A549 (cell line): ENCODE data around the gene CAMKMT. TPM values are rescaled to one million over a fixed set of nuclear protein-coding genes. Genes with fewer than 3 reads are reported as not detected.

Source experiments
- ATAC-seq, 2 experiments: fragments of 200-7000 bp in 1 of 2; fragments of >200 bp in 1 of 2; cut with Nextera tagmentation in 1 of 2; cut with Tn5 transposase in 1 of 2; 3 replicates each; pipeline versions ENCODE4 v1.8.0 to v1.9.1; 2018 to 2020; ENCODE audit warnings: mild to moderate bottlenecking in 1 of 2, moderate library complexity in 1 of 2
- CTCF ChIA-PET: fragments of 300-600 bp; sonication (Branson Sonifier 250); formaldehyde crosslinking; extraction: SDS; loops from one replicate; lab custom pipeline; 2021; ENCODE audit warnings: antibody characterized with exemption, inconsistent platforms; lab: Yijun Ruan, JAX
- POLR2A ChIA-PET: fragments of 350-600 bp; formaldehyde crosslinking; extraction: SDS; loops from one replicate; lab custom pipeline; 2021; ENCODE audit warnings: antibody characterized with exemption, inconsistent platforms; lab: Yijun Ruan, JAX
- DNase-seq, 2 experiments: peaks; one replicate each; pipeline versions ENCODE4 v3.0.0 to v3.0.0-alpha.2; 2011 to 2016; ENCODE audit warnings: low read depth in 1 of 2, low spot score in 1 of 2
- FAIRE-seq: peaks from 2 replicates; lab custom pipeline; 2011; peaks lifted over from hg19 to GRCh38; lab: Jason Lieb, UNC
- H3K27ac ChIP-seq, 2 experiments: fragments of >200 bp; sonication (Bioruptor Twin); formaldehyde crosslinking; 3 replicates each; pipeline ENCODE4 v1.5.1; 2016 to 2017
- H3K4me1 ChIP-seq: fragments of >200 bp; sonication (Bioruptor Twin); formaldehyde crosslinking; 3 replicates; pipeline ENCODE4 v1.6.1; 2016
- H3K4me2 ChIP-seq: fragments of >200 bp; sonication (Bioruptor Twin); formaldehyde crosslinking; 3 replicates; pipeline ENCODE4 v1.6.1; 2016
- H3K4me3 ChIP-seq: fragments of >200 bp; sonication (Bioruptor Twin); formaldehyde crosslinking; 3 replicates; pipeline ENCODE4 v1.5.1; 2016
- H3K9me3 ChIP-seq: fragments of >200 bp; sonication (Bioruptor Twin); formaldehyde crosslinking; 3 replicates; pipeline ENCODE4 v1.6.1; 2016
- BHLHE40 ChIP-seq: IDR thresholded peaks from 2 replicates; pipeline ENCODE4 v1.6.1; 2012; ENCODE audit warnings: low read depth, low read length, inconsistent platforms
- CBX2 ChIP-seq: fragments of 200-600 bp; sonication (generic); IDR thresholded peaks from 2 replicates; pipeline ENCODE4 v1.6.1; 2016; ENCODE audit warnings: low read depth, mild to moderate bottlenecking, borderline replicate concordance
- CBX8 ChIP-seq: fragments of 200-600 bp; sonication (generic); IDR thresholded peaks from 2 replicates; pipeline ENCODE4 v1.6.1; 2016
- CHD4 ChIP-seq: fragments of 200-600 bp; sonication (generic); IDR thresholded peaks from 2 replicates; pipeline ENCODE4 v1.6.1; 2016; ENCODE audit warnings: antibody characterized with exemption, mild to moderate bottlenecking, borderline replicate concordance
- EHF ChIP-seq: fragments of 250-450 bp; sonication (Bioruptor Pico); IDR thresholded peaks from 2 replicates; pipeline ENCODE4 v1.5.0; 2020; ENCODE audit warnings: mild to moderate bottlenecking
- EHMT2 ChIP-seq: fragments of 200-600 bp; sonication (generic); IDR thresholded peaks from 2 replicates; pipeline ENCODE4 v1.6.1; 2016; ENCODE audit warnings: antibody characterized with exemption, low read depth, mild to moderate bottlenecking, moderate library complexity
- ELK1 ChIP-seq: fragments of 150-350 bp; IDR thresholded peaks from 2 replicates; pipeline ENCODE4 v1.6.1; 2014; ENCODE audit warnings: low read depth, mild to moderate bottlenecking, low read length
- FOSL2 ChIP-seq, 2 experiments: fragments of 450-650 bp in 1 of 2; fragments of >200 bp in 1 of 2; sonication (Bioruptor Twin) in 1 of 2; formaldehyde crosslinking; IDR thresholded peaks; 2 replicates each; pipeline versions ENCODE4 v1.5.0 to v1.6.1; 2016 to 2020; ENCODE audit warnings: mild to moderate bottlenecking in 1 of 2, moderate library complexity in 1 of 2
- FOXS1 ChIP-seq: fragments of 250-450 bp; sonication (Bioruptor Pico); IDR thresholded peaks from 2 replicates; pipeline ENCODE4 v1.5.0; 2020; ENCODE audit warnings: mild to moderate bottlenecking, moderate library complexity
- HES2 ChIP-seq: fragments of >200 bp; sonication (Bioruptor Twin); formaldehyde crosslinking; IDR thresholded peaks from 2 replicates; pipeline ENCODE4 v1.6.1; 2016
- HEYL ChIP-seq: fragments of 250-450 bp; sonication (Bioruptor Pico); IDR thresholded peaks from 2 replicates; pipeline ENCODE4 v1.8.0; 2021; ENCODE audit warnings: mild to moderate bottlenecking, moderate library complexity
- HOXB13 ChIP-seq: fragments of 250-450 bp; sonication (Bioruptor Pico); IDR thresholded peaks from 2 replicates; pipeline ENCODE4 v1.5.0; 2020; ENCODE audit warnings: low read depth, mild to moderate bottlenecking, moderate library complexity
- JUNB ChIP-seq: fragments of >200 bp; sonication (Bioruptor Twin); formaldehyde crosslinking; IDR thresholded peaks from 2 replicates; pipeline ENCODE4 v1.6.1; 2016
- KDM1A ChIP-seq: fragments of 200-600 bp; sonication (generic); IDR thresholded peaks from 2 replicates; pipeline ENCODE4 v1.6.1; 2016; ENCODE audit warnings: low read depth, mild to moderate bottlenecking
- MAFK ChIP-seq: fragments of 450-650 bp; IDR thresholded peaks from 2 replicates; pipeline ENCODE4 v1.6.1; 2014; ENCODE audit not compliant: partially characterized antibody
- NPAS2 ChIP-seq: fragments of 250-450 bp; sonication (Bioruptor Pico); IDR thresholded peaks from 2 replicates; pipeline ENCODE4 v1.8.0; 2022; ENCODE audit warnings: mild to moderate bottlenecking, moderate library complexity, borderline replicate concordance
- NR3C1 ChIP-seq: fragments of >200 bp; sonication (Bioruptor Twin); formaldehyde crosslinking; IDR thresholded peaks from 3 replicates; pipeline ENCODE4 v1.6.1; 2017
- RCOR1 ChIP-seq: fragments of 150-350 bp; IDR thresholded peaks from 2 replicates; pipeline ENCODE4 v1.6.1; 2014; ENCODE audit warnings: antibody characterized with exemption, low read length, low read depth
- TFCP2L1 ChIP-seq: fragments of 250-450 bp; sonication (Bioruptor Pico); IDR thresholded peaks from 2 replicates; pipeline ENCODE4 v1.5.0; 2021; ENCODE audit warnings: mild to moderate bottlenecking
- ZC3H11A ChIP-seq: fragments of 450-650 bp; IDR thresholded peaks from 2 replicates; pipeline ENCODE4 v1.6.1; 2014; ENCODE audit warnings: antibody characterized with exemption, mild to moderate bottlenecking
- WGBS: methylation state at CpG from one replicate; pipeline ENCODE4 v1.1.6; 2017; ENCODE audit errors: missing lambda C conversion rate; 5-methylcytosine and 5-hydroxymethylcytosine counted together
- polyA plus RNA-seq, 4 experiments: library from polyadenylated mRNA; depleted of rRNA in 3 of 4; stranded (reverse); fragments of >200 nt; fragmentation: RNase III in 1 of 4; extraction: RNeasy Plus Mini Kit Qiagen cat#74134 plus additional on column Dnase treatment in 1 of 4; gene quantifications; 2 replicates in 3 of 4; 3 replicates in 1 of 4; pipeline ENCODE4 v1.2.3, GENCODE V29; 2011 to 2017
- TF ChIP-seq, protein P1 (sequence below): fragments of 200-600 bp; sonication (generic); IDR thresholded peaks from 2 replicates; pipeline ENCODE4 v1.6.1; 2016; ENCODE audit warnings: antibody characterized with exemption, mild to moderate bottlenecking, moderate library complexity
- TF ChIP-seq, protein P2 (sequence below): IDR thresholded peaks from 2 replicates; pipeline ENCODE4 v1.6.1; 2012; ENCODE audit warnings: low read depth, borderline replicate concordance
- TF ChIP-seq, protein P3 (sequence below): fragments of >200 bp; sonication (Bioruptor Twin); formaldehyde crosslinking; IDR thresholded peaks from 3 replicates; pipeline ENCODE4 v1.5.1; 2016

CAMKMT gene
- polyA plus RNA-seq, 2 of the 4 experiments (the other 2 are of a cell fraction) = 6.5 to 15.7 TPM

DNA sequence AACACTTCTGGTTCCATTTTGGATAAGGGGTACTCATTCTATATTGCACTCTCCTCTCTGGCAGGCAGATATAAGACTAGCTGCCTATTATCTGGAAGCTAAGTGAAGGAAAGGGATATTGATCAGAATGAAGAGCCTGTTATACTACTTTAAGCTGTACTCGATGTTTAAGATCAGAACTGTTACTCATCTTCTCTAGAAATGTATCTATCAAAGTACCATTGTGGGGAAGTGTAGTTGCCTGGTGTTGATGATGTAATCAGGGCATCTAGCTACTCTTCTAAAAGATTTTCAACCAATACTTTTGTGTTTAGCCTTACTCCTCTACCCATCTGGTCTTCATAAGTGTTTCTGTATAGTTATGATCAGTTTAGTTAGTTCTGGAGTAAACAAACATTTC, 5.8 kb downstream of the CAMKMT start:
- peaks cover 8% of the 10 kb centered on the region for H3K4me1 ChIP-seq
- ChIA-PET POLR2A (no interaction called here), CTCF (interaction anchor here (1.4 to 1.6 kb wide), 2 partner anchors 25 to 76 kb away, joined by 4 to 5 read pairs; no protein-coding TSS in a partner anchor)
- H3K9me3 ChIP-seq = no peaks in the 10 kb centered on the region
- no peak overlapping the region for H3K4me3 ChIP-seq
- TF ChIP-seq EHF (CRISPR knock-in tag) = no peak
- TF ChIP-seq NPAS2 (CRISPR knock-in tag) = no peak
- no peak for TF ChIP-seq NR3C1
- no peak for TF ChIP-seq HES2
- no peak for TF ChIP-seq ZC3H11A
- no peak for TF ChIP-seq RCOR1
- TF ChIP-seq HOXB13 (CRISPR knock-in tag) = no peak
- no peak for TF ChIP-seq ELK1
- TF ChIP-seq TFCP2L1 = no peak
- no peak for TF ChIP-seq JUNB
- TF ChIP-seq KDM1A = no peak
- no peak for TF ChIP-seq BHLHE40
- no peak overlapping the region for H3K4me2 ChIP-seq
- DNase-seq (no peak), FAIRE-seq (peak; percentile 63), ATAC-seq (no peak)
- H3K27ac ChIP-seq = no peak overlapping the region
- WGBS = 84% methylated on average over 1 of the region's 1 CpG

- Histone ChIP-seq H3K4me2 (no peak overlapping the region), H3K27ac (no peak overlapping the region)
- POLR2A ChIA-PET = interaction anchor here (2.8 kb wide), 1 partner anchor 7 kb away, joined by 7 read pairs; the partner anchor contains the start of genes CAMKMT and PREPL
- no peak for ATAC-seq
- FAIRE-seq = peak; percentile 76
- TF ChIP-seq ELK1 (no peak), CHD4 (no peak), ZC3H11A (no peak), TFCP2L1 (no peak), EHF (CRISPR knock-in tag) (no peak), JUNB (no peak), FOSL2 (IDR thresholded peaks at IDR 0.05) (no peak), FOSL2 (CRISPR knock-in tag; IDR thresholded peaks at IDR 0.05) (no peak), RCOR1 (no peak), EHMT2 (no peak), HEYL (CRISPR knock-in tag) (no peak), CBX8 (no peak), MAFK (no peak), CBX2 (no peak), FOXS1 (CRISPR knock-in tag) (no peak)
- TF ChIP-seq, protein P1, sequence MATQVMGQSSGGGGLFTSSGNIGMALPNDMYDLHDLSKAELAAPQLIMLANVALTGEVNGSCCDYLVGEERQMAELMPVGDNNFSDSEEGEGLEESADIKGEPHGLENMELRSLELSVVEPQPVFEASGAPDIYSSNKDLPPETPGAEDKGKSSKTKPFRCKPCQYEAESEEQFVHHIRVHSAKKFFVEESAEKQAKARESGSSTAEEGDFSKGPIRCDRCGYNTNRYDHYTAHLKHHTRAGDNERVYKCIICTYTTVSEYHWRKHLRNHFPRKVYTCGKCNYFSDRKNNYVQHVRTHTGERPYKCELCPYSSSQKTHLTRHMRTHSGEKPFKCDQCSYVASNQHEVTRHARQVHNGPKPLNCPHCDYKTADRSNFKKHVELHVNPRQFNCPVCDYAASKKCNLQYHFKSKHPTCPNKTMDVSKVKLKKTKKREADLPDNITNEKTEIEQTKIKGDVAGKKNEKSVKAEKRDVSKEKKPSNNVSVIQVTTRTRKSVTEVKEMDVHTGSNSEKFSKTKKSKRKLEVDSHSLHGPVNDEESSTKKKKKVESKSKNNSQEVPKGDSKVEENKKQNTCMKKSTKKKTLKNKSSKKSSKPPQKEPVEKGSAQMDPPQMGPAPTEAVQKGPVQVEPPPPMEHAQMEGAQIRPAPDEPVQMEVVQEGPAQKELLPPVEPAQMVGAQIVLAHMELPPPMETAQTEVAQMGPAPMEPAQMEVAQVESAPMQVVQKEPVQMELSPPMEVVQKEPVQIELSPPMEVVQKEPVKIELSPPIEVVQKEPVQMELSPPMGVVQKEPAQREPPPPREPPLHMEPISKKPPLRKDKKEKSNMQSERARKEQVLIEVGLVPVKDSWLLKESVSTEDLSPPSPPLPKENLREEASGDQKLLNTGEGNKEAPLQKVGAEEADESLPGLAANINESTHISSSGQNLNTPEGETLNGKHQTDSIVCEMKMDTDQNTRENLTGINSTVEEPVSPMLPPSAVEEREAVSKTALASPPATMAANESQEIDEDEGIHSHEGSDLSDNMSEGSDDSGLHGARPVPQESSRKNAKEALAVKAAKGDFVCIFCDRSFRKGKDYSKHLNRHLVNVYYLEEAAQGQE = no peak
- TF ChIP-seq, protein P2, sequence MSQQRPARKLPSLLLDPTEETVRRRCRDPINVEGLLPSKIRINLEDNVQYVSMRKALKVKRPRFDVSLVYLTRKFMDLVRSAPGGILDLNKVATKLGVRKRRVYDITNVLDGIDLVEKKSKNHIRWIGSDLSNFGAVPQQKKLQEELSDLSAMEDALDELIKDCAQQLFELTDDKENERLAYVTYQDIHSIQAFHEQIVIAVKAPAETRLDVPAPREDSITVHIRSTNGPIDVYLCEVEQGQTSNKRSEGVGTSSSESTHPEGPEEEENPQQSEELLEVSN = no peak
- TF ChIP-seq, protein P3, sequence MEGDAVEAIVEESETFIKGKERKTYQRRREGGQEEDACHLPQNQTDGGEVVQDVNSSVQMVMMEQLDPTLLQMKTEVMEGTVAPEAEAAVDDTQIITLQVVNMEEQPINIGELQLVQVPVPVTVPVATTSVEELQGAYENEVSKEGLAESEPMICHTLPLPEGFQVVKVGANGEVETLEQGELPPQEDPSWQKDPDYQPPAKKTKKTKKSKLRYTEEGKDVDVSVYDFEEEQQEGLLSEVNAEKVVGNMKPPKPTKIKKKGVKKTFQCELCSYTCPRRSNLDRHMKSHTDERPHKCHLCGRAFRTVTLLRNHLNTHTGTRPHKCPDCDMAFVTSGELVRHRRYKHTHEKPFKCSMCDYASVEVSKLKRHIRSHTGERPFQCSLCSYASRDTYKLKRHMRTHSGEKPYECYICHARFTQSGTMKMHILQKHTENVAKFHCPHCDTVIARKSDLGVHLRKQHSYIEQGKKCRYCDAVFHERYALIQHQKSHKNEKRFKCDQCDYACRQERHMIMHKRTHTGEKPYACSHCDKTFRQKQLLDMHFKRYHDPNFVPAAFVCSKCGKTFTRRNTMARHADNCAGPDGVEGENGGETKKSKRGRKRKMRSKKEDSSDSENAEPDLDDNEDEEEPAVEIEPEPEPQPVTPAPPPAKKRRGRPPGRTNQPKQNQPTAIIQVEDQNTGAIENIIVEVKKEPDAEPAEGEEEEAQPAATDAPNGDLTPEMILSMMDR = no peak
- TF ChIP-seq, all 56 proteins: peak for 0
- CTCF ChIA-PET = interaction anchor here (0.8 kb wide), 1 partner anchor 27 kb away, joined by 3 read pairs; no protein-coding TSS in a partner anchor
- H3K4me3 ChIP-seq = no peak overlapping the region
- no peaks in the 10 kb centered on the region for H3K9me3 ChIP-seq
- no peaks in the 10 kb centered on the region for H3K4me1 ChIP-seq
- no peak for DNase-seq
These were observed 7.6 kb downstream of the CAMKMT start for GRCh38 chr2:44369392-44369791.
